Chondrocyte (in vitro differentiated cells): ENCODE data around the gene RAB10. TPM values are rescaled to one million over a fixed set of nuclear protein-coding genes. Genes with fewer than 3 reads are reported as not detected.

ENCODE experiments used
- DNase-seq: peaks from one replicate; pipeline ENCODE4 v3.0.0; 2021; ENCODE audit warnings: mixed read lengths, low spot score
- H3K27ac Mint-ChIP-seq: one replicate; pipeline ENCODE4 v1.8.0; 2021; ENCODE audit warnings: mild to moderate bottlenecking, moderate library complexity, mixed read lengths; ENCODE audit not compliant: unreplicated experiment
- H3K27me3 Mint-ChIP-seq: 2 replicates; pipeline ENCODE4 v1.8.0; 2021; ENCODE audit warnings: low read depth, mixed read lengths
- H3K36me3 Mint-ChIP-seq: 2 replicates; pipeline ENCODE4 v1.8.0; 2021; ENCODE audit warnings: low read depth, mixed read lengths
- H3K4me1 Mint-ChIP-seq: 2 replicates; pipeline ENCODE4 v1.8.0; 2021; ENCODE audit warnings: low read depth, mild to moderate bottlenecking, mixed read lengths
- H3K4me3 Mint-ChIP-seq: one replicate; pipeline ENCODE4 v1.8.0; 2021; ENCODE audit warnings: mild to moderate bottlenecking, moderate library complexity, mixed read lengths; ENCODE audit not compliant: unreplicated experiment
- H3K9me3 Mint-ChIP-seq: 2 replicates; pipeline ENCODE4 v1.8.0; 2021; ENCODE audit warnings: low read depth, mixed read lengths
- total RNA-seq: library from RNA; stranded (reverse); gene quantifications from 3 replicates; pipeline ENCODE4 v1.2.1, GENCODE V29; 2021
- TF ChIP-seq, protein P1 (sequence below): fragments of 200-600 bp; sonication (generic); IDR thresholded peaks from 2 replicates; pipeline ENCODE4 v1.5.0; 2021; ENCODE audit warnings: antibody characterized with exemption, mild to moderate bottlenecking, moderate library complexity

Gene RAB10
- total RNA-seq, 1 donor from 2014 or later, result 153 TPM

GRCh38 chr2:26043862-26044696 lies 10.2 kb downstream of the RAB10 start:
- Mint-ChIP-seq H3K4me3 (no peak overlapping the region), H3K9me3 (no peaks in the 10 kb centered on the region), H3K36me3 (no peaks in the 10 kb centered on the region), H3K27me3 (no peaks in the 10 kb centered on the region), H3K27ac (peak overlapping the region; percentile 65), H3K4me1 (peaks cover 44% of the 10 kb centered on the region)
- no peak for DNase-seq
- TF ChIP-seq, protein P1, sequence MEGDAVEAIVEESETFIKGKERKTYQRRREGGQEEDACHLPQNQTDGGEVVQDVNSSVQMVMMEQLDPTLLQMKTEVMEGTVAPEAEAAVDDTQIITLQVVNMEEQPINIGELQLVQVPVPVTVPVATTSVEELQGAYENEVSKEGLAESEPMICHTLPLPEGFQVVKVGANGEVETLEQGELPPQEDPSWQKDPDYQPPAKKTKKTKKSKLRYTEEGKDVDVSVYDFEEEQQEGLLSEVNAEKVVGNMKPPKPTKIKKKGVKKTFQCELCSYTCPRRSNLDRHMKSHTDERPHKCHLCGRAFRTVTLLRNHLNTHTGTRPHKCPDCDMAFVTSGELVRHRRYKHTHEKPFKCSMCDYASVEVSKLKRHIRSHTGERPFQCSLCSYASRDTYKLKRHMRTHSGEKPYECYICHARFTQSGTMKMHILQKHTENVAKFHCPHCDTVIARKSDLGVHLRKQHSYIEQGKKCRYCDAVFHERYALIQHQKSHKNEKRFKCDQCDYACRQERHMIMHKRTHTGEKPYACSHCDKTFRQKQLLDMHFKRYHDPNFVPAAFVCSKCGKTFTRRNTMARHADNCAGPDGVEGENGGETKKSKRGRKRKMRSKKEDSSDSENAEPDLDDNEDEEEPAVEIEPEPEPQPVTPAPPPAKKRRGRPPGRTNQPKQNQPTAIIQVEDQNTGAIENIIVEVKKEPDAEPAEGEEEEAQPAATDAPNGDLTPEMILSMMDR, result no peak

DNA sequence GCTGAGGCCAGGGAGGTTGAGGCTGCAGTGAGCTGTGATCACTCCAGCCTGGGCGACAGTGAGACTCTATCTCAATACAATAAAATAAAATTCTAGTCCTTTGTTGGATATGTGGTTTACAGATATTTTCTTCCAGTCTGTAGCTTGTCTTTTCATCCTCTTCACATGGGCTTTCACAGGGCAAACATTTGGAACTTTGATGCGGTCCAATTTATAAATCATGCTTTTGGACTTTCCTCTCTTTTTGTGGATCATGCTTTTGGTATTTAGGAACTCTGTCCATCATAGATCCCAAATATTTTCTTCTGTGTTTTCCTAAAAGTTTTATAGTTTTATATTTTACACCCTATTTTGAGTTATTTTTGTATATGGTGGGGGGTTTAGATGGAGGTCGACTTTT lies 14.9 kb downstream of the RAB10 start:
- TF ChIP-seq, protein P1, result no peak
- H3K4me1 Mint-ChIP-seq, result peaks cover 54% of the 10 kb centered on the region
- H3K27me3 Mint-ChIP-seq, result no peaks in the 10 kb centered on the region
- H3K36me3 Mint-ChIP-seq, result no peaks in the 10 kb centered on the region
- H3K9me3 Mint-ChIP-seq, result no peaks in the 10 kb centered on the region
- DNase-seq, result no peak
- peak overlapping the region; percentile 33 for H3K27ac Mint-ChIP-seq
- no peak overlapping the region for H3K4me3 Mint-ChIP-seq

- no peaks in the 10 kb centered on the region for H3K27me3 Mint-ChIP-seq
- no peaks in the 10 kb centered on the region for H3K9me3 Mint-ChIP-seq
- TF ChIP-seq, protein P1, result no peak
- H3K27ac Mint-ChIP-seq, result peak overlapping the region; percentile 6
- no peak overlapping the region for H3K4me3 Mint-ChIP-seq
- H3K36me3 Mint-ChIP-seq, result no peaks in the 10 kb centered on the region
- H3K4me1 Mint-ChIP-seq, result peaks cover 54% of the 10 kb centered on the region
- DNase-seq, result no peak
Measured at GRCh38 chr2:26049641-26050040, 15.8 kb downstream of the RAB10 start.

DNA sequence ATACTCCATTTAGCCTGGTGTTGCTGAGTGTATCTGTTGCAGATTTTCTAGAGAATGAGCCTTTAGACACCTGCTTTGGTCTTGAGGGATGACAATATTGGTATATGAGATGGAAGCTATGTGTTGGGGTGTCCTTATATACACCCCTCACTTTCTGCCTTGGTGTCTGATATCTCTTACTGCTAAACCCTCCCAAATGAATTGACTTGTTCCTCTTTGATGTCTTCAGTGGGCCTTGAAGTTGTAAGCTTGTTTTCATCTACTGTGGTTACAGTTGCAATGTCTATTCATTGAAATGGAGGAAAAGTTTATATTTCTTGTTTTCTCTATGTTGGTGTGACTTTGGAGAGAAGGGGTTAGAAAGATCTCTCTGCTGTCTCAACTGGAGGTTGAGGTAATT lies 18.9 kb downstream of the RAB10 start:
- Mint-ChIP-seq H3K36me3 (no peaks in the 10 kb centered on the region), H3K4me1 (peaks cover 70% of the 10 kb centered on the region), H3K9me3 (no peaks in the 10 kb centered on the region), H3K27ac (peak overlapping the region; percentile 10), H3K4me3 (no peak overlapping the region), H3K27me3 (no peaks in the 10 kb centered on the region)
- no peak for DNase-seq
- TF ChIP-seq, protein P1, result no peak

- Mint-ChIP-seq H3K4me3 (no peak overlapping the region), H3K9me3 (no peaks in the 10 kb centered on the region), H3K27ac (peak overlapping the region; percentile 56), H3K27me3 (no peaks in the 10 kb centered on the region), H3K4me1 (peaks cover 76% of the 10 kb centered on the region), H3K36me3 (no peaks in the 10 kb centered on the region)
- no peak for DNase-seq
- TF ChIP-seq, protein P1, result peak; percentile 31
Measured at GRCh38 chr2:26054598-26055348, 20.9 kb downstream of the RAB10 start.
